CD4-positive, alpha-beta T cell treated with Interleukin-1 beta for 1 hour (primary cell): Measurements from ENCODE around the gene SH2B3.
"Not testable (repeated sequence)": the region's sequence is repeated elsewhere in the genome, so short reads cannot be mapped to it uniquely, and the experiment has no call there.

Experiments
- DNase-seq, 2 donors: peaks; one replicate each; pipeline ENCODE4 v3.0.0-alpha.2; 2020 to 2022

Gene SH2B3

GRCh38 chr12:111445726-111446581 lies 40.2 kb downstream of the SH2B3 start:
- no peak for DNase-seq

GRCh38 chr12:111446631-111447570 lies 41.2 kb downstream of the SH2B3 start:
- DNase-seq = no peak

- no peak for DNase-seq
Observed at GRCh38 chr12:111447571-111448265, 42.0 kb downstream of the SH2B3 start.

GRCh38 chr12:111448266-111448830 lies 42.6 kb downstream of the SH2B3 start:
- DNase-seq = no peak

- DNase-seq = no peak
Observed at GRCh38 chr12:111448846-111449790, 43.4 kb downstream of the SH2B3 start.

GRCh38 chr12:111450676-111451075 lies 45.0 kb downstream of the SH2B3 start:
- DNase-seq = no peak

- DNase-seq = no peak
Observed at GRCh38 chr12:111451232-111451631, 45.5 kb downstream of the SH2B3 start.

- DNase-seq = peak; percentile 36 to 81
Observed at GRCh38 chr12:111451649-111452129, 46.0 kb downstream of the SH2B3 start.

GRCh38 chr12:111453071-111453989 lies 47.6 kb downstream of the SH2B3 start:
- DNase-seq = no peak

- DNase-seq = no peak
Observed at GRCh38 chr12:111454311-111454710, 48.6 kb downstream of the SH2B3 start.

- no peak for DNase-seq
Observed at GRCh38 chr12:111454716-111455447, 49.2 kb downstream of the SH2B3 start.

GRCh38 chr12:111455448-111456320 lies 50.0 kb downstream of the SH2B3 start:
- DNase-seq = no peak

GRCh38 chr12:111457071-111457470 lies 51.3 kb downstream of the SH2B3 start:
- DNase-seq = no peak

- no peak for DNase-seq
Observed at GRCh38 chr12:111457577-111457976, 51.9 kb downstream of the SH2B3 start.

GRCh38 chr12:111458546-111459172 lies 52.9 kb downstream of the SH2B3 start:
- DNase-seq = no peak

GRCh38 chr12:111460111-111460510 lies 54.4 kb downstream of the SH2B3 start:
- DNase-seq = not testable (repeated sequence)

GRCh38 chr12:111462210-111462769 lies 56.6 kb downstream of the SH2B3 start:
- DNase-seq = no peak
